SK-N-SH treated with all-trans-retinoic acid at 6 μM for 48 hours (cell line): ENCODE data around the gene TIGD4.
"Not testable (repeated sequence)": the region's sequence is repeated elsewhere in the genome, so short reads cannot be mapped to it uniquely, and the experiment has no call there.

Source experiments
- CSDC2 ChIP-seq: fragments of 250-450 bp; sonication (Bioruptor Pico); IDR thresholded peaks from 2 replicates; pipeline ENCODE4 v1.5.0; 2020; ENCODE audit warnings: mild to moderate bottlenecking, moderate library complexity
- ESRRG ChIP-seq: fragments of 250-450 bp; sonication (Bioruptor Pico); IDR thresholded peaks from 2 replicates; pipeline ENCODE4 v1.6.1; 2021; ENCODE audit warnings: mild to moderate bottlenecking
- TOX ChIP-seq: fragments of 250-450 bp; sonication (Bioruptor Pico); IDR thresholded peaks from 2 replicates; pipeline ENCODE4 v1.8.0; 2021; ENCODE audit warnings: mild to moderate bottlenecking, moderate library complexity, borderline replicate concordance
- ZFP30 ChIP-seq: fragments of 450-650 bp; formaldehyde crosslinking; IDR thresholded peaks from 2 replicates; pipeline ENCODE4 v1.5.0; 2022; ENCODE audit warnings: mild to moderate bottlenecking, moderate library complexity
- ZNF565 ChIP-seq: fragments of 450-650 bp; formaldehyde crosslinking; conservative IDR thresholded peaks from 2 replicates; pipeline ENCODE4 v1.5.0; 2020; ENCODE audit warnings: low read depth, mild to moderate bottlenecking, moderate library complexity
- ZNF70 ChIP-seq: fragments of 450-650 bp; formaldehyde crosslinking; IDR thresholded peaks from 2 replicates; pipeline ENCODE4 v1.5.0; 2020; ENCODE audit warnings: mild to moderate bottlenecking, moderate library complexity
- TF ChIP-seq, protein P1 (sequence below): fragments of 250-450 bp; sonication (Bioruptor Pico); IDR thresholded peaks from 2 replicates; pipeline ENCODE4 v1.8.0; 2021; ENCODE audit warnings: low read depth, mild to moderate bottlenecking, moderate library complexity, borderline replicate concordance

DNA sequence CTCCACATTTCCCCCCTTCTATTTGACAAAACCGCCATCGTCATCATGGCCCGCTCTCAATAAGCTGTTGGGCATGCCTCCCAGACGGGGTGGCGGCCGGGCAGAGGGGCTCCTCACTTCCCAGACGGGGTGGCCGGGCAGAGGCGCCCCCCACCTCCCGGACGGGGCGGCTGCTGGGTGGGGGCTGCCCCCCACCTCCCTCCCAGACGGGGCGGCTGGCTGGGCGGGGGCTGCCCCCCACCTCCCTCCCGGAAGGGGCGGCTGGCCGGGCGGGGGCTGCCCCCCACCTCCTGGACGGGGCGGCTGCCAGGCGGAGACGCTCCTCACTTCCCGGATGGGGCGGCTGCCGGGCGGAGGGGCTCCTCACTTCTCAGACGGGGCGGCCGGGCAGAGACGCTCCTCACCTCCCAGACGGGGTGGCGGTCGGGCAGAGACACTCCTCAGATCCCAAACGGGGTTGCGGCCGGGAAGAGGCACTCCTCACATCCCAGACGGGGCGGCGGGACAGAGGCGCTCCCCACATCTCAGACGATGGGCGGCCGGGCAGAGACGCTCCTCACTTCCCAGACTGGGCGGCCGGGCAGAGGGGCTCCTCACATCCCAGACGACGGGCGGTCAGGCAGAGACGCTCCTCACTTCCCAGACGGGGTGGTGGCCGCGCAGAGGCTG is 14.3 kb downstream of the TIGD4 start:
- not testable (repeated sequence) for TF ChIP-seq ZNF565 (CRISPR knock-in tag); CSDC2 (CRISPR knock-in tag); ZNF70 (CRISPR knock-in tag); ESRRG; ZFP30 (CRISPR knock-in tag); TOX (CRISPR knock-in tag)
- TF ChIP-seq, protein P1, sequence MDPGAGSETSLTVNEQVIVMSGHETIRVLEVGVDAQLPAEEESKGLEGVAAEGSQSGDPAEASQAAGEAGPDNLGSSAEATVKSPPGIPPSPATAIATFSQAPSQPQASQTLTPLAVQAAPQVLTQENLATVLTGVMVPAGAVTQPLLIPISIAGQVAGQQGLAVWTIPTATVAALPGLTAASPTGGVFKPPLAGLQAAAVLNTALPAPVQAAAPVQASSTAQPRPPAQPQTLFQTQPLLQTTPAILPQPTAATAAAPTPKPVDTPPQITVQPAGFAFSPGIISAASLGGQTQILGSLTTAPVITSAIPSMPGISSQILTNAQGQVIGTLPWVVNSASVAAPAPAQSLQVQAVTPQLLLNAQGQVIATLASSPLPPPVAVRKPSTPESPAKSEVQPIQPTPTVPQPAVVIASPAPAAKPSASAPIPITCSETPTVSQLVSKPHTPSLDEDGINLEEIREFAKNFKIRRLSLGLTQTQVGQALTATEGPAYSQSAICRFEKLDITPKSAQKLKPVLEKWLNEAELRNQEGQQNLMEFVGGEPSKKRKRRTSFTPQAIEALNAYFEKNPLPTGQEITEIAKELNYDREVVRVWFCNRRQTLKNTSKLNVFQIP = not testable (repeated sequence)
